ENCODE results near the gene DST. TPM values are rescaled to one million over a fixed set of nuclear protein-coding genes. Genes with fewer than 3 reads are reported as not detected.

DST gene
- 243 TPM for total RNA-seq
- long read RNA-seq, partial matches to known transcripts = 5 of 7 reads
- long read RNA-seq, other reads (novel, unspliced or antisense) = 2 of 7 reads

DNA sequence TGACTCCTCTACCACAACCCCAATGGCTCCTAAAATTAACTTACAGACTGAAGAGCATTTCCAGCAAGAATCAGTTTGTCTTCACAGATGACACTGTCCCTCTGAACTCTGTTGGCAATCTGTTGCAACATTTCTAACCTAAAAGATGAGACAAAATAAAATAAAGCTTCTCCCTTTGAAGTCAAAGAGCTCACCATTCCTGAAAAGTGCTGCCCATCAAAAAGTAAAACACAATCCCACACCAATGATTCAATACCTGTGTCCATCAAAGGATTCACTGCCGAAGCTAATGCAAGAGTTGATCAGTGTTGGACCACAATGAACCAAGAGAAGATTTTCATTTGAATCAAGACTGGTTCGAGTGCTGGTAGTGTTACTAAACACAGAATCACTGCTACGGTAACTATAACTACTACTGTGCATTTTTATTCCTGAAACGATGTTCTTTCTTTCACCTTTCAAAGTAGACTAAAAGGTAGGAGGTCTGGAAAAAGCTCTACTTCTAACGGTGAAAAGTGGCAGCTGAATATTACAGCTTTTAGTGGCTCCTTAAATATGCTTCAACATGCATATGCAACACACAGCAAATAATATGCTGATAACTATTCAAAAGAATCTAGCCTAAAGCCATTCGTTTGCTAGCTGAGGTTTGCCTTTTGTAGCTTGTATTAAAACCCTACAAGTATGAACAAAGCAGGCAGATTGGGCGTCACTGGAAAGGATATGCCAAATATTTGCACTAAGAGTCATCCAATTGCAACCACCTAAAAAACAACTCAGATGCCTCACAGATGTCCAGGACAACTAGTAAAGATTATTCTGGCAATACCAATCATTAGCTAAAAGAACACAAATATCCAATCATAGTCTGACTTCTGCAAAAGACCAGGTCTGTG lies at the start of gene DST:
Gene DST, minus strand, starts transcription at position 524 of the 896 bp plus-strand sequence.
- ATAC-seq = peak; percentile 33
- intact Hi-C loops (cut with DNase I) = loop anchor here (5.0 kb wide), 1 partner anchor 110 kb away; no protein-coding TSS in a partner anchor
- no peak for DNase-seq (ENCODE audit: missing footprints)

DNA sequence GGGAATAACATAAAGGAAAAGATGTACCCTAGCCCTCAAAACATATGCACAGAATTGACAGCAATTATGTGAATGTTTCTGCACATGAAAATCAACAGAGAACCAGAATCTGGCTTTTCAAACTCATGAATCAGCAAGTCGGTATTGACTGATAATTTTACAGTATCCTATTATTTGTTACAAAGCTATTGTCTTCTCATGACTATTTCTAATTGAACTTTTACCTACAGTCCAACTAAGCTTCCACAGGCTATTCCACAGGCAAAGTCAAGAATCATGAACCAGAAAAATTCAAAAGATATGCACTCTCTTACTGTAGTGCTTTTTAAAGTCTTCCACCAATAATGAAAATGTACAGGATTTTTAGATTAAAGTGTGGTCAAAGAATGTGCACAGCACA lies 49.1 kb upstream of the DST start:
- intact Hi-C loops (cut with DNase I) = loop anchor here (2.0 kb wide), 1 partner anchor 43 kb away; no protein-coding TSS in a partner anchor
- DNase-seq (ENCODE audit: missing footprints) (no peak), ATAC-seq (no peak)

DNA sequence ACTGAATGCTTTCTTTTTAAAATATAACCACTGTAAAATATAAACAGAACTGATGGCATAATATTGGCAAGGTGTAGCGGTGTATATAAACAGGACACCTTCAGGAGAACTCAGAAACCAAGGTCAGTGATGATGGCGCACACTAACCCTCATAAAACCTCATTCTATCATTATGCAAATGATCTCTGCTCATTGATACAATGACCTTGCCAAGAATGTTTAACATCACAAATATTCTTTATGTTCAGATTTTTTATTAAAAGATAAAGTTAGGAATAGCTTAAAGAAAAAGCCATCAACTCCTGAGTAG lies 48.6 kb upstream of the DST start:
- intact Hi-C loops (cut with DNase I) = no loop called here
- ATAC-seq (peak; percentile 24), DNase-seq (ENCODE audit: missing footprints) (no peak)

DNA sequence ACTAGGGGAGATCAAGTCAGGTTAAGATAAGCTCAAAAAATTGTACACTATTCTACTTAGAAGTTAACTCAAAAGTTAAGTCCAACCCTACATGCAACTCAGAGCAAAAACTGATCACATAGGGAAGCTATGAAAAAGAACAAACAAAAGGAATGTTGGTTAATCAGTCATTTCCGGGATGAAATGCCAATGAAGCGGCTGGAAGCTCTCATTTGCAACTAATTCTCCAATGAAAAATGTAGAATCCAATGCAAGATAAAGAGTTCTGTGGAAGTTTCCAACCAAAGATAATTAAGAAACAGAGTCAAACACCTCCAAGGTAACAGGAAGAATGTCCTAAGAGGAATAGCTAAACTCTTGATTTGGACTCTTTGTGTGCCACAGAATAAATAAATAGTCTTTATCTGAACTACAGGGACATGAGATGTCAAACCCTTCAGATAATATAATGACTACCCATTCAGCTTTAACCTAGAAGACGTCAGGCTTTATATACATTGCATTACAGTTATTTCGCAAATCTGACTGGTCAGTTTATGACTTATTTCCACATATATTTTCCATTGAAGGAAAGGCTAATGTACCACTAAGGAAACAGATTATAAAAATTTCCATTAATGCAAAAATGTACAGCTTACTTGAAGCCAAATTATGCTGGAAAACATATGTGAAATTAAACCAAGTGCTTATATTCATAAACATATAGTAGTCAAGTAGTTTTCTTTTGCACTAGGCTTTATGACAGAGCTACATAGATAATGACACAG lies 48.0 kb upstream of the DST start:
- intact Hi-C loops (cut with DNase I) = no loop called here
- ATAC-seq = no peak

DNA sequence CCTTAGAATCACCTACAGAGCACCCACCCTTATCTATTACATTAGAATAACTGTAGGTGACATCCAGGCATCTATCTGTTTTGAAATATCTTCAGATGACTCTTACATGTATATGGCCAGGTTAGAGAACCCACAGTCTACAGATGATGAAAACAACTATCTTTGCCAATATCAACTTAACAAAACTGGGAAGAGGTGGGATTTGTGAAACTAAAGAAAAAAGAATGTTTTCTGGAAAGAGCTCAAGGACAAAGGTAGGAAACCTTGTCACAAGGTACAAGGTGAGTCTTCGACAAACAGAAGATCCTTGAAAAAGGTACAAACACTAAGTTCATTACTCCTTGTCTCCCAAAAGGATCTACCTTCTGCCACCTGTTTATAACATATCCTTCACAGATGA lies 47.0 kb upstream of the DST start:
- intact Hi-C loops (cut with DNase I) = no loop called here
- DNase-seq (ENCODE audit: missing footprints) (no peak), ATAC-seq (no peak)

More for the DNA sequence above, 48.0 kb upstream of the DST start:
- no peak for DNase-seq (ENCODE audit: missing footprints)

DNA sequence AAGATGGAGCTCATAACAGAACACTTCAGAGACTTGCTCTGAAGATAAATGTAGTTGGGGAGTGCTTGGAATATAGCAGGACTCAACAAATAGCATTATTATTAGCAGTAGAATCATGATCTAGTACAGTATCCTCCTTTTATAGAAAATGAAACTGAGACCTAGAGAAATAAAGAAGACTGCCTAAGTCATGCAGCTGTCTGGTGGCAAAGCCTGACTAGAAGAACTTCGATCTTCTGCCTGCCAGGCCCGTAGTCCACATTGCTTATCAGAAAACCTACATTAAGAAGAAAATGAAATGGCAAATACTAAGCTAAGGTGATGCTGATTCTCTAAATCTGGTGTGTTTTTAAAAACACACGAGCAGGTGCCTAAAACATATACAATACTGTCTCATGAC lies 46.4 kb upstream of the DST start:
- intact Hi-C loops (cut with DNase I) = no loop called here
- no peak for ATAC-seq

DNA sequence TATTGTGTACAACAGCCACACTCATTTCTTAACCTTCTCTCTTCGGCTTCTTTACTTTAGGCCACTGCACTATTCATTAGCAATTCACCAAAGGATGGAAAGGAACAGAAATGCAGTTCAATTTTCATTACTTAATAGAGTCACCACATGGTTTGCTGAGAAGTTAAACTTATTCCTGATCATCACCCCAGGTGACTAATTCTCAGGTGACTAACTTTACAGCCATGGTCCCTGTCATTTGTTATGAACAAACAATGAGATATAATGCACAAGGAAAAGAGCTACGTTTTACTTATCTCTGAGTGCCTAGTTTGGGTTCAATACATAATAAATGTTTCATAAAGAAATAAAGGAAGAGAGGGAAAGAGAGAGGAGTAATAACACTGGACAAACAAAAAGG lies 45.8 kb upstream of the DST start:
- intact Hi-C loops (cut with DNase I) = no loop called here
- DNase-seq (ENCODE audit: missing footprints) = no peak

More for the DNA sequence above, 46.4 kb upstream of the DST start:
- no peak for DNase-seq (ENCODE audit: missing footprints)

DNA sequence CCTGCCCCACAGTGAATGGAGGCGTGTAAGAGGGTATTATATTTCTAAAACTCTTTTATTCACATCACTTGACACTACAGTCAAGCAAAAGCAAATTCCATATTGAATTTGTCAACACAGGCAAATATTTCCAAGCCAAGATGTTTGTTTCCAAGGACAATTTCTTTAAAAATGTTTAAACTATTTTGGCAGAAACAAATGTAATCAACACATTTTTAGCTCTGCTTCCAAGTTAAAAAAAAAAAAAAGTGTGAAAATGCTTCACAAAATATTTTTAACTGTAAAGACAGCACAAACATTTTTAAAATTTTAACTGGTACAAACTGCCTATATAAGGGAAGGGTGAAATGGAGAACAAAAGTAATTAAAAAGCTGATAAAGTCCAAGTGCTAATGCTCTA lies 44.9 kb upstream of the DST start:
- no peak for ATAC-seq

More for the DNA sequence above, 45.8 kb upstream of the DST start:
- no peak for ATAC-seq

DNA sequence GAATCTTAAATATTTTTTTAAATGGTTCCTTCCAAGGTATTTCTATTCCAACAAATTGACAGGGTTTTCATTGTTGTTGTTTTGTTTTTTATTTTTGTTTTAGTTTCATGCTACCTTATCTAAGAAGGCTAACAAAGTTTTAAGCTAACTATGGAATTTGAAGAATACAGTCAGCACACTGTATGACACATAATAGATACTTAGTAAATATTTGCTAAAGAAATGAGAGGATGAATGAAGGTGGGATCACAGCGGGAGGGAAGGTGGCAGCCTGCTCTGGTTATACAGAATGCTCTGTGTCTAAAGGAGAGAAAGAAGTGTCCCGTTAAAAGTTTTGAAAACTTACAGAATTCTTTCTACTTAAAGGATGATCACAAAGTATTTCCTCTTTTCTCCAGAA lies 43.7 kb upstream of the DST start:
- intact Hi-C loops (cut with DNase I) = no loop called here
- no peak for ATAC-seq
- no peak for DNase-seq (ENCODE audit: missing footprints)

More for the DNA sequence above, 44.9 kb upstream of the DST start:
- intact Hi-C loops (cut with DNase I) = no loop called here
- no peak for DNase-seq (ENCODE audit: missing footprints)

DNA sequence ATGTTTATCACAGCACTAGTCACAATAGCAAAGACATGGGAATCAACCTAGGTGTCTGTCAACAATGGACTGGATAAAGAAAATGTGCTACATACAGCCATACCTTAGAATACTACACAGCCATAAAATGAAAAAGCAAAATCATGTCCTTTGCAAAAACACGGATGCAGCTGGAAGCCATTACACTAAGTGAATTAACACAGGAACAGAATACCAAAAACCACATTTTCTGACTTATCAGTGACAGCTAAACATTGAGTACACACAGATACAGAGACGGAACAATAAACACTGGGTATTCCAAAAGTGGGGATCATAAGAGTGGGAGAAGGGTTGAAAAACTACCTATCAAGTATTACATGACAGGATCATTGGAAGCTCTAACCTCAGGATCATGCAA lies 43.3 kb upstream of the DST start:
- ATAC-seq (no peak), DNase-seq (ENCODE audit: missing footprints) (no peak)
- intact Hi-C loops (cut with DNase I) = no loop called here

DNA sequence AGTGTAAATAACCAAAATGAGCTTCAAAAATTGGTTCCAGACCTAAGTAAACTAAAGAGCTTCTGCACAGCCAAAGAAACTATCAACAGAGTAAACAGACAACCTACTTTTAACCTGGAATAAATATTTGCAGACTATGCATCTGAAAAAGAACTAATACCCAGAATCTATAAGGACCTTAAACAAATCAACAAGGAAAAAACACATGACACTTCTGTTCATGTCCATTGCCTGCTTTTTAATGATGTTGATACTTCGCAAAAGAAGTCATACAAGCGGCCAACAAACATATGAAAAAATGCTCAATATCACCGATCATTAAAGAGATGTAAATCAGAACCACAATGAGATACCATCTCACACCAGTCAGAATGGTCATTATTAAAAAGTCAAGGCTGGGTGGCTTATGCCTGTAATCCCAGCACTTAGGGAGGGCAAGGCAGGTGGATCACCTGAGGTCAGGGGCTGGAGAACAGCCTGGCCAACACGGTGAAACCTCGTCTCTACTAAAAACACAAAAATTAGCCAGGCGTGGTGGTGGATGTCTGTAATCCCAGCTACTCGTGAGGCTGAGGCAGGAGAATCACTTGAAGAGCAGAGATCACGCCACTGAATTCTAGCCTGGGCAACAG lies 42.5 kb upstream of the DST start:
- DNase-seq (ENCODE audit: missing footprints) (no peak), ATAC-seq (no peak)
- intact Hi-C loops (cut with DNase I) = no loop called here

DNA sequence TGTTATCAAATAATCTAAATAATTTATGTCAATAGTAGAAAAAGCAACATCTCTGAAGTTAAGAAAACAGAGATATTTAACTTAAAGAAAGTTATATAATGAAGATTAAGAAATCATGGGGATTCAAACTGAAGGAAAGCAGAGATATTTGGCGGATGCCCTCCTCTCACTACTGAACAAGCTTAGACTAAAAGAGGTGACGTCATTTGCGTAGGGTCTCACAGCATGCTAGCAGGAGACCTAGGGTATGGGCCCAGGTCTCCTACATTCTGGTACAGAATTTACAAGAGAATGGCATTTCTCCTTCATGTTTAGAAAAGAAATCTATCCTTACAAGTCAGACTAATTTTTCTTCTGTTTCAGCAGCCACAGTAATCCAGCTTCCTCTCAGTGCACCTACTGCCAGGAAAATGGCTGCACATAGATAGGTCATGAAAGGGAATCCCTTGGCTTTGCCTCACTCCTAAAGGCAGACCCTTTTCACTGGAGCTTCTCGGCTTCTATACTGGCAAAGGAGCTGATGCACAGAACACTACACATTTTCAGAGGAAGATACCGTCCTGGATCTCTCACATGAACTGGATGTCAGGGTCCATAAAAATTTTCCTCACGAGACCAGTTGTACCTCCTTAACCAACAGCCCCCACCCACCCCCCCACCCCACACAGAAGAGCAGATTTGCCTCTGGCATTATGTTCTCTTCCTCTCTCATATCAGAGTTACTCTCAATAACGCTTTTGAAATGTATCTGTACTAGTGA lies 41.8 kb upstream of the DST start:
- intact Hi-C loops (cut with DNase I) = no loop called here
- DNase-seq (ENCODE audit: missing footprints) (no peak), ATAC-seq (no peak)

DNA sequence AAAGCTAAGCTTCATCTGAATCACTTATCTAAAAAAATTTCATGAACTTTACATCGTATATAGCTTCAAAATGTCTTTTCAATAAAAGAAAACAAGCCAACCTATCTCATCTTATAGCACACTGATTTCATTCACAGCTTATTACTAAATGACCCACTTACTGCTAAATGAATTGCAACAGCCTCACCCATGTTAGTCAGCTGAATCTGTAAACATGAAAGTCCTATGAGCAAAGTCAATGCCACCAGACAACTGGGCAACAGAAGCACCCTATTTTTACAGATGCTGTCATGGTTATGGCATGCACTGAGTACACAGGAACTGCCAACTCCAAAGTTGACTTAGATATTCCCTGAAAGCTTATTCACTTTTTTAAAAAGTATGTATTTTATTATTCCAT lies 41.2 kb upstream of the DST start:
- ATAC-seq (peak; percentile 91), DNase-seq (ENCODE audit: missing footprints) (no peak)
- intact Hi-C loops (cut with DNase I) = no loop called here

DNA sequence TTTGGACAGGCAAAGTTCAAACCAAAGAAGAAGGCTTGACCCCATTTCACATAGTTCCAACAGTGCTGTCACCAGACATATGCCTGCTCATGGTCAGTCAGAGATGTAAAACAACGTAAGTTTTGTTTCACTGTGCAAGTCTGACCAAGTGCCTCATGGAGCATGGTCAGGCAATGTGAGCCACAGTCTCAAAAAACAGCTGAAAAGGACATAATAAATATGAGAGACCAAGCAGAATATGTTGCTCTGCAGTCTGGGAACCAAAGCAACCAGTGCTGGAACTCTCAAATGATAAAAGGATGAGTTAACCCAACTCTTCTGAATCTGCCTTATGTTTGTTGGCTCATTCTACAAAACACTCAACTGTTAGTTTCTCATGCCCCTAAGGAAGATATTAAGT lies 39.9 kb upstream of the DST start:
- DNase-seq (ENCODE audit: missing footprints) (no peak), ATAC-seq (no peak)
- intact Hi-C loops (cut with DNase I) = no loop called here

DNA sequence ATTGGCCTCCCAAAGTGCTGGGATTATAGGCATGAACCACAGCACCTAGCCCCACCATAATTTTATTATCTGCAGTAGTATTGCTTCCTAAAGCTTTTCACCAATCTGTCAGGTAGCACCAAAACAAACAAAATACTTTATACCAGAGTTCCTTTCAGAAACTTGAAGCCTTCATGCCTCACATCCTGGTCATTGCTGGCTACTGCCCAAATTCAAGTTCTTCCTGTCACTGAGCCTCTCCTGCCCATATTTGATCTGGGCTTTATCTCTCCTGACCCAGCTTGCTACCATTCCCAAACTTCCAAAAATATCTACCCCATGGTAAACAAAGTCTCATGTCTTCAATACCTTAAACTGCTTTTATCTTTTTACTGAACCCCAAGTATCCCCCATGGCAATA lies 34.9 kb upstream of the DST start:
- DNase-seq (ENCODE audit: missing footprints) (no peak), ATAC-seq (no peak)
- intact Hi-C loops (cut with DNase I) = no loop called here

DNA sequence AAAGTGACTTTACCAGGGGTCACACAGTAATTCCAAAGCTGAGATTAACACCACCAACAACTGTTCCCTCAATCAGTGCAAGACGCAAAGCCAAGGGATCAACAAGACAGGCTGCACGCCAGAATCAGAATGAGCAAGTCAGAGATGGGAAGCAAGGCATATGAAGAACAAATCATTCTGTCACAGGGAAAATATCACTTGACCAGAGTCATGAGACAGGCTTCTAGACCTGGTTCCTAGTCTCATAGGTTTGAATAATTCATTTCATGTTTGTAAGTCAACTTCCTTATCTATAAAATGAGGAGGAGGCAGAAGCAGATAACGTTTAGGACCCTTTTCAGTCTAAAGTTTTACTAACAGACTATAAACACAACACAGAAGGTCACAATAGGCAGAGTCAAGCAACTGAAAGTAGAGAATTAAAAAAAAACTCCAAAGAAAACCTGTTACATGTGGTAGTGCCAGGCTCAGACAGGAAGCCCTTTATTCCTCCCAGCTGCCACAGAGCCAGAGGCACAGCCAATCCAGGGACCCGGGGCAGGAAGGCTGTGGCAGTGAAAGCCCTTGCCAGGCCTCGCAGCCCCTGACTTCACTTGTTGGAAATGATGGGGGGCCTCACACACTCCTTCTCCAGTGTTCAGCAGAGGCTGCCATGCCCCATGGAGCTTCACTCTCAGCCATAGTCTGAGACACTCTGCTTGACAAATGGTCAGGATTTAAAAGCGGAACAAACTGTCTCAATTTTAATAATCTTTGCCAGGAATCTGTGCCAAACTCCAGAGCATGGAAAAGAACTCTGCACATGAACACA lies 29.2 kb upstream of the DST start:
- intact Hi-C loops (cut with DNase I) = no loop called here
- peak; percentile 62 for DNase-seq (ENCODE audit: missing footprints)
- ATAC-seq = peak; percentile 62

DNA sequence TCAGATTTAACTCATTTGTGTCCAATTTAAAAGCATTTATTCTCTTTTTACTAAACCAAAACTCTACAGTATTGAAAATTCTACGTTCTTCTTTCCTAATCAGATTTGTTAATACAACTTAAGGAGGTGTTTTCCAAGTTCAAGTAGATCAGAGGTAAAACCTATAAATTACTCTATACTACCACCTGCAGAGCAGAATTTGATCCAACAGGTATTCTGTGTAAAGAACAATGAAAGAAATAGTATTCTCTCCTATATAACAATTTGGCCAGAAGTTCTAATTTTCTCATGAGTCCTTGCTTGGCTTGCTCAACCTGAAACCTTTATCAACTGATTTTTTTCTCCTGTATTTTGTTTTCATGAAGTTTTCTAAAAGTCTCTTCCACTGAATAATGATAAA lies 28.5 kb upstream of the DST start:
- intact Hi-C loops (cut with DNase I) = no loop called here
- no peak for ATAC-seq

DNA sequence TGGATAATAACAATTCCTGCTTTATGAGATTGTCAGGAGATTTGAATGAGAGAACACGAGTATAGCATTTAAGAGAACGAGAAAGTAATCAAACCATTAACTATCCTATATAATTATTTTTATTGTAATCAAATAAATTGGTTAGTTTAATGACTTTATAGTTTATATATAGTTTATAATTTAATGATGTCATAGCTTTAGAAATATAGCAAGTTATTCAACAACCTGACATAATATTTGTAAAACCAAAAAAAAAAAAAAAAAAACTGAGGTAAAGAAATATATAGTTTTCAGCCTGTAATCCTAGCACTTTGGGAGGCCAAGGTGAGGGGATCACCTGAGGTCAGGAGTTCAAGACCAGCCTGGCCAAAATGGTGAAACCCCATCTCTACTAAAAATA lies 26.4 kb upstream of the DST start:
- intact Hi-C loops (cut with DNase I) = no loop called here
- ATAC-seq (no peak), DNase-seq (ENCODE audit: missing footprints) (no peak)

More for the DNA sequence above, 28.5 kb upstream of the DST start:
- no peak for DNase-seq (ENCODE audit: missing footprints)
